GM12878 (cell line): ENCODE data around the gene C1QTNF8.
A peak's percentile ranks its signal among the peaks of the same experiment; 100 is the strongest.

Experiments
- ATF7 ChIP-seq: fragments of 450-650 bp; IDR thresholded peaks from 2 replicates; pipeline ENCODE4 v1.6.1; 2016; ENCODE audit warnings: low read depth, mild to moderate bottlenecking
- BHLHE40 ChIP-seq, 2 experiments: fragments of 450-650 bp in 1 of 2; IDR thresholded peaks; 2 replicates each; pipeline ENCODE4 v1.6.1; 2011 to 2017; ENCODE audit warnings: low read depth in 2 of 2, borderline replicate concordance in 1 of 2, improper control_type of control experiment in 1 of 2, low read length in 1 of 2, mild to moderate bottlenecking in 1 of 2
- EZH2 ChIP-seq: IDR thresholded peaks from 2 replicates; pipeline ENCODE4 v1.6.1; 2012; ENCODE audit warnings: low read depth, mild to moderate bottlenecking, control low read depth, inconsistent platforms, low read length, borderline replicate concordance; ENCODE audit not compliant: control insufficient read depth
- GATAD2B ChIP-seq: fragments of 450-650 bp; conservative IDR thresholded peaks from 2 replicates; pipeline ENCODE4 v1.6.1; 2017; ENCODE audit warnings: low read depth, mild to moderate bottlenecking, moderate library complexity
- HCFC1 ChIP-seq: fragments of 150-350 bp; IDR thresholded peaks from 2 replicates; pipeline ENCODE4 v1.6.1; 2014; ENCODE audit warnings: low read length
- KDM1A ChIP-seq: fragments of 200-600 bp; sonication (generic); IDR thresholded peaks from 2 replicates; pipeline ENCODE4 v1.6.1; 2016; ENCODE audit warnings: borderline replicate concordance
- MAX ChIP-seq: IDR thresholded peaks from 2 replicates; pipeline ENCODE4 v1.6.1; 2012; ENCODE audit warnings: low read depth, low read length, improper control_type of control experiment
- POLR2AphosphoS5 ChIP-seq: IDR thresholded peaks from 2 replicates; pipeline ENCODE4 v1.6.1; 2011; ENCODE audit warnings: mild to moderate bottlenecking, low read length, inconsistent platforms
- POU2F2 ChIP-seq: IDR thresholded peaks from 3 replicates; pipeline ENCODE4 v1.6.1; 2011; ENCODE audit warnings: low read depth, mild to moderate bottlenecking, low read length, borderline replicate concordance
- TAF1 ChIP-seq: IDR thresholded peaks from 2 replicates; pipeline ENCODE4 v1.6.1; 2011; ENCODE audit warnings: mild to moderate bottlenecking, low read depth, low read length, borderline replicate concordance
- TF ChIP-seq, protein P1 (sequence below): fragments of 450-650 bp; IDR thresholded peaks from 2 replicates; pipeline ENCODE4 v1.6.1; 2014; ENCODE audit warnings: mild to moderate bottlenecking
- TF ChIP-seq, protein P2 (sequence below), 3 experiments: IDR thresholded peaks in 2 of 3; conservative IDR thresholded peaks in 1 of 3; 2 replicates each; pipeline ENCODE4 v1.5.1; 2011; ENCODE audit warnings: low read depth in 3 of 3, low read length in 3 of 3, mild to moderate bottlenecking in 3 of 3, control low read depth in 2 of 3, moderate library complexity in 2 of 3, inconsistent platforms in 1 of 3, mixed read lengths in 1 of 3; ENCODE audit not compliant: control insufficient read depth in 2 of 3, insufficient read depth in 1 of 3; ENCODE audit errors: extremely low read depth in 1 of 3
- TF ChIP-seq, protein P3 (sequence below): IDR thresholded peaks from 2 replicates; pipeline ENCODE4 v1.6.1; 2011; ENCODE audit warnings: borderline replicate concordance, low read depth, mild to moderate bottlenecking, moderate library complexity, low read length; ENCODE audit not compliant: insufficient read depth, poor library complexity, severe bottlenecking

GRCh38 chr16:1105888-1106620, 10.0 kb upstream of the C1QTNF8 start:
- no peak for TF ChIP-seq EZH2
- TF ChIP-seq HCFC1 = no peak
- TF ChIP-seq TAF1 = no peak
- TF ChIP-seq, protein P1, sequence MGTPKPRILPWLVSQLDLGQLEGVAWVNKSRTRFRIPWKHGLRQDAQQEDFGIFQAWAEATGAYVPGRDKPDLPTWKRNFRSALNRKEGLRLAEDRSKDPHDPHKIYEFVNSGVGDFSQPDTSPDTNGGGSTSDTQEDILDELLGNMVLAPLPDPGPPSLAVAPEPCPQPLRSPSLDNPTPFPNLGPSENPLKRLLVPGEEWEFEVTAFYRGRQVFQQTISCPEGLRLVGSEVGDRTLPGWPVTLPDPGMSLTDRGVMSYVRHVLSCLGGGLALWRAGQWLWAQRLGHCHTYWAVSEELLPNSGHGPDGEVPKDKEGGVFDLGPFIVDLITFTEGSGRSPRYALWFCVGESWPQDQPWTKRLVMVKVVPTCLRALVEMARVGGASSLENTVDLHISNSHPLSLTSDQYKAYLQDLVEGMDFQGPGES = no peak
- TF ChIP-seq MAX = no peak
- no peak for TF ChIP-seq POLR2AphosphoS5
- TF ChIP-seq, protein P2, sequence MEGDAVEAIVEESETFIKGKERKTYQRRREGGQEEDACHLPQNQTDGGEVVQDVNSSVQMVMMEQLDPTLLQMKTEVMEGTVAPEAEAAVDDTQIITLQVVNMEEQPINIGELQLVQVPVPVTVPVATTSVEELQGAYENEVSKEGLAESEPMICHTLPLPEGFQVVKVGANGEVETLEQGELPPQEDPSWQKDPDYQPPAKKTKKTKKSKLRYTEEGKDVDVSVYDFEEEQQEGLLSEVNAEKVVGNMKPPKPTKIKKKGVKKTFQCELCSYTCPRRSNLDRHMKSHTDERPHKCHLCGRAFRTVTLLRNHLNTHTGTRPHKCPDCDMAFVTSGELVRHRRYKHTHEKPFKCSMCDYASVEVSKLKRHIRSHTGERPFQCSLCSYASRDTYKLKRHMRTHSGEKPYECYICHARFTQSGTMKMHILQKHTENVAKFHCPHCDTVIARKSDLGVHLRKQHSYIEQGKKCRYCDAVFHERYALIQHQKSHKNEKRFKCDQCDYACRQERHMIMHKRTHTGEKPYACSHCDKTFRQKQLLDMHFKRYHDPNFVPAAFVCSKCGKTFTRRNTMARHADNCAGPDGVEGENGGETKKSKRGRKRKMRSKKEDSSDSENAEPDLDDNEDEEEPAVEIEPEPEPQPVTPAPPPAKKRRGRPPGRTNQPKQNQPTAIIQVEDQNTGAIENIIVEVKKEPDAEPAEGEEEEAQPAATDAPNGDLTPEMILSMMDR (IDR thresholded peaks at IDR 0.05 in 2 of 3, conservative IDR thresholded peaks at IDR 0.05 in 1 of 3; ENCODE audit: control insufficient read depth in 2 of 3, extremely low read depth in 1 of 3, insufficient read depth in 1 of 3, low read depth in 3 of 3, low read length in 3 of 3) = peak; percentile 28 to 50 (median 39); a peak in 3 of 6 replicates
- TF ChIP-seq, protein P3, sequence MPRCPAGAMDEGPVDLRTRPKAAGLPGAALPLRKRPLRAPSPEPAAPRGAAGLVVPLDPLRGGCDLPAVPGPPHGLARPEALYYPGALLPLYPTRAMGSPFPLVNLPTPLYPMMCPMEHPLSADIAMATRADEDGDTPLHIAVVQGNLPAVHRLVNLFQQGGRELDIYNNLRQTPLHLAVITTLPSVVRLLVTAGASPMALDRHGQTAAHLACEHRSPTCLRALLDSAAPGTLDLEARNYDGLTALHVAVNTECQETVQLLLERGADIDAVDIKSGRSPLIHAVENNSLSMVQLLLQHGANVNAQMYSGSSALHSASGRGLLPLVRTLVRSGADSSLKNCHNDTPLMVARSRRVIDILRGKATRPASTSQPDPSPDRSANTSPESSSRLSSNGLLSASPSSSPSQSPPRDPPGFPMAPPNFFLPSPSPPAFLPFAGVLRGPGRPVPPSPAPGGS = no peak
- TF ChIP-seq POU2F2 = no peak
- no peak for TF ChIP-seq BHLHE40 (IDR thresholded peaks at IDR 0.05; ENCODE audit: borderline replicate concordance in 1 of 2, low read depth in 2 of 2, low read length in 1 of 2)
- no peak for TF ChIP-seq ATF7
- no peak for TF ChIP-seq GATAD2B
- no peak for TF ChIP-seq KDM1A
